Measurements from ENCODE around the gene CHPF2.

DNA sequence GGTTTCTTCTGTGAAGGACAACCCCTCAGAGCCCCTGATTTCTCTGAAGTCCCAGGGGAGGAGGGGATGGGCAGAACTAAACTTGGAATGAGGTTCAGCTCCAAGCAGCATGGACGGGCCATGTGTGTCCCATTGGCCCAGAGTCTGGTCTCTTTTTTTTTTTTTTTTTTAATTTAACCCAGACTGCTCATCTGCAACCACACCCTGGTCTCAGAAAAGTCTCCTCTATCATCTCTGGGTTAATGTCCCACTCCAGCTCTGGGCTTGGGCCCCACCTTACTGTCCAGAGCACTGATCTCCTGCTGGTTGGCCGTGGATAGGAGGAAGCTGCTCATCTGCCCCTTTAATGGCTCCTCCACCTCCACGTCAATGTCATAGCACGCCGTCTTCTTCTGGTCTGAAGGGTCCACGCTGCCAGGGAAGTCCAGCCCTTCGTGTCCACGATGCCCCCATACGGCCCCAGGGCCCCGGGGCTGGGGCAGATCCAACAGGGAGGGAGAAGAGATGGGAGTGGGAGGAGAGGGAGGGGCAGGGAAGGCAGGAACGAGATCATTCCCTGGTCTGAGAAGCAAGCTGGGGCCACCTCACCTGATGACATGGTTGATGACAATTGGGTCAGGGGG, 7.7 kb downstream of the CHPF2 start:
- TF ChIP-seq, protein P1, sequence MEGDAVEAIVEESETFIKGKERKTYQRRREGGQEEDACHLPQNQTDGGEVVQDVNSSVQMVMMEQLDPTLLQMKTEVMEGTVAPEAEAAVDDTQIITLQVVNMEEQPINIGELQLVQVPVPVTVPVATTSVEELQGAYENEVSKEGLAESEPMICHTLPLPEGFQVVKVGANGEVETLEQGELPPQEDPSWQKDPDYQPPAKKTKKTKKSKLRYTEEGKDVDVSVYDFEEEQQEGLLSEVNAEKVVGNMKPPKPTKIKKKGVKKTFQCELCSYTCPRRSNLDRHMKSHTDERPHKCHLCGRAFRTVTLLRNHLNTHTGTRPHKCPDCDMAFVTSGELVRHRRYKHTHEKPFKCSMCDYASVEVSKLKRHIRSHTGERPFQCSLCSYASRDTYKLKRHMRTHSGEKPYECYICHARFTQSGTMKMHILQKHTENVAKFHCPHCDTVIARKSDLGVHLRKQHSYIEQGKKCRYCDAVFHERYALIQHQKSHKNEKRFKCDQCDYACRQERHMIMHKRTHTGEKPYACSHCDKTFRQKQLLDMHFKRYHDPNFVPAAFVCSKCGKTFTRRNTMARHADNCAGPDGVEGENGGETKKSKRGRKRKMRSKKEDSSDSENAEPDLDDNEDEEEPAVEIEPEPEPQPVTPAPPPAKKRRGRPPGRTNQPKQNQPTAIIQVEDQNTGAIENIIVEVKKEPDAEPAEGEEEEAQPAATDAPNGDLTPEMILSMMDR (IDR thresholded peaks at IDR 0.05; ENCODE audit: insufficient read depth, low read depth, low read length), result no peak
- no peak for TF ChIP-seq EZH2 (IDR thresholded peaks at IDR 0.05; ENCODE audit: insufficient read depth, low read length)
